Panc1 (cell line): Measurements from ENCODE around the gene EXOC6B. TPM values are rescaled to one million over a fixed set of nuclear protein-coding genes. Genes with fewer than 3 reads are reported as not detected.

Experiments
- ATAC-seq: fragments of 200-7000 bp; cut with Tn5 transposase; 2 replicates; pipeline ENCODE4 v1.9.1; 2020; ENCODE audit warnings: mild to moderate bottlenecking, moderate library complexity
- BruUV-seq: library from RNA; stranded (reverse); fragments of 400-500 nt; replicated peaks from 2 replicates; lab custom pipeline; 2021; lab: Mats Ljungman, UMichigan
- CTCF ChIA-PET: fragments of 300-600 bp; sonication (Branson Sonifier 250); formaldehyde crosslinking; loops from one replicate; lab custom pipeline; 2022; ENCODE audit warnings: antibody characterized with exemption; lab: Charles Lee
- POLR2A ChIA-PET: fragments of 300-600 bp; sonication (Branson Sonifier 250); formaldehyde crosslinking; loops from one replicate; lab custom pipeline; 2022; ENCODE audit warnings: antibody characterized with exemption; lab: Charles Lee
- DNase-seq: peaks from one replicate; pipeline ENCODE4 v3.0.0-alpha.2; 2010; ENCODE audit warnings: low read depth, low spot score
- H3K27ac ChIP-seq: 2 replicates; pipeline ENCODE4 v1.5.1; 2011; ENCODE audit warnings: mild to moderate bottlenecking, low read length, inconsistent platforms
- H3K27me3 ChIP-seq: fragments of 200-500 bp; sonication (Bioruptor generic); 2 replicates; pipeline ENCODE4 v1.6.0; 2014; ENCODE audit warnings: low read length, inconsistent platforms; ENCODE audit not compliant: control insufficient read depth, insufficient read depth
- H3K36me3 ChIP-seq: fragments of 200-500 bp; sonication (Bioruptor generic); 2 replicates; pipeline ENCODE4 v1.5.1; 2014; ENCODE audit warnings: inconsistent platforms, mild to moderate bottlenecking, low read length, moderate library complexity; ENCODE audit not compliant: control insufficient read depth, insufficient read depth
- H3K4me1 ChIP-seq: 2 replicates; pipeline ENCODE4 v1.5.1; 2011; ENCODE audit warnings: inconsistent platforms, mild to moderate bottlenecking, low read length, moderate library complexity; ENCODE audit not compliant: control insufficient read depth, insufficient read depth
- H3K4me3 ChIP-seq, 2 experiments: 2 replicates each; pipeline ENCODE4 v1.5.1; 2011 to 2012; ENCODE audit warnings: low read depth in 2 of 2, low read length in 2 of 2, mild to moderate bottlenecking in 2 of 2, inconsistent platforms in 1 of 2, moderate library complexity in 1 of 2
- H3K9me3 ChIP-seq: fragments of 200-500 bp; sonication (Bioruptor generic); 2 replicates; pipeline ENCODE4 v1.5.1; 2014; ENCODE audit warnings: low read depth, mild to moderate bottlenecking, inconsistent platforms, low read length, moderate library complexity; ENCODE audit not compliant: control insufficient read depth, insufficient read depth
- POLR2AphosphoS5 ChIP-seq: IDR thresholded peaks from 2 replicates; pipeline ENCODE4 v1.6.1; 2012; ENCODE audit warnings: mild to moderate bottlenecking, low read depth, low read length, moderate library complexity
- SIN3A ChIP-seq: IDR thresholded peaks from 2 replicates; pipeline ENCODE4 v1.6.1; 2012; ENCODE audit warnings: low read depth, mild to moderate bottlenecking, low read length, moderate library complexity, borderline replicate concordance; ENCODE audit not compliant: insufficient read depth
- TCF7L2 ChIP-seq: IDR thresholded peaks from 2 replicates; pipeline ENCODE4 v1.6.1; 2011; ENCODE audit warnings: mild to moderate bottlenecking, low read depth, low read length, inconsistent platforms
- in situ Hi-C: cut with HindIII; loops from 2 replicates; pipeline ENCODE4 v1.10.0; 2016; ENCODE audit warnings: low sequenced_read_pairs, low pct_unique_long_range_greater_than_20kb
- intact Hi-C: fragments of 100-400 bp; cut with micrococcal nuclease; formaldehyde crosslinking; loops from one replicate; pipeline ENCODE4 v1.10.0; 2022; ENCODE audit not compliant: unreplicated experiment
- total RNA-seq: library from RNA; stranded (reverse); gene quantifications from one replicate; pipeline ENCODE4 v1.2.1, GENCODE V29; 2021; ENCODE audit not compliant: unreplicated experiment
- TF ChIP-seq, protein P1 (sequence below), 2 experiments: IDR thresholded peaks; 2 replicates each; pipeline ENCODE4 v1.6.1; 2011 to 2012; ENCODE audit warnings: low read depth in 2 of 2, control low read depth in 1 of 2, low read length in 1 of 2, mild to moderate bottlenecking in 1 of 2, moderate library complexity in 1 of 2; ENCODE audit not compliant: insufficient read depth in 1 of 2
- TF ChIP-seq, protein P2 (sequence below): fragments of 450-650 bp; IDR thresholded peaks from 2 replicates; pipeline ENCODE4 v1.5.1; 2017; ENCODE audit warnings: mild to moderate bottlenecking

The EXOC6B gene
- total RNA-seq, 1 experiment from 2014 or later: 23.2 TPM

DNA sequence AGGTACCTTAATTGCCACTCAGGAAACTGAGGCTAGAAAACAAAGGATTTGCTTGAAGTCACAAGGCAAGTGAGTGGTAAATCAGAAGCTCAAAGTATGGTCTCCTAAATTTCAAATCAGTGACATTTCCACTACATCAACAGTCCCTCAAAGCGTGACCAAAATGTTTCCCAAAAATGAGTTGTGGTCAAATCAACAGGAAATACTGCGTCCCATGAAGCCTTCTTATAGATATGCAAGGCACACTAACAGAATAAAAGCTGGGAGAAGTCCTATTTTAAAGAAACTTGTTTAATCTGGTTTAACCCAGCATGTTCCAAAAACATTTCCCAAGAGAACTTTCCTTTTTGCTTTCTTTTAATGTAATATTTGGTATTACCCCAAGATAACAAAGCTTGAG lies 249.4 kb downstream of the EXOC6B start:
- in situ Hi-C loops (no loop called here), intact Hi-C loops (loop anchor here (5.0 to 10.0 kb wide), 3 partner anchors 424 to 1032 kb away; no protein-coding TSS in a partner anchor)
- Histone ChIP-seq H3K36me3 (no peaks in the 10 kb centered on the region), H3K9me3 (no peaks in the 10 kb centered on the region), H3K4me1 (no peaks in the 10 kb centered on the region), H3K27me3 (no peaks in the 10 kb centered on the region), H3K4me3 (no peak overlapping the region), H3K27ac (no peak overlapping the region)
- DNase-seq (no peak), ATAC-seq (no peak)
- POLR2A ChIA-PET: no interaction called here
- no peak for TF ChIP-seq POLR2AphosphoS5
- TF ChIP-seq TCF7L2: no peak
- TF ChIP-seq SIN3A: no peak
- TF ChIP-seq, protein P1, sequence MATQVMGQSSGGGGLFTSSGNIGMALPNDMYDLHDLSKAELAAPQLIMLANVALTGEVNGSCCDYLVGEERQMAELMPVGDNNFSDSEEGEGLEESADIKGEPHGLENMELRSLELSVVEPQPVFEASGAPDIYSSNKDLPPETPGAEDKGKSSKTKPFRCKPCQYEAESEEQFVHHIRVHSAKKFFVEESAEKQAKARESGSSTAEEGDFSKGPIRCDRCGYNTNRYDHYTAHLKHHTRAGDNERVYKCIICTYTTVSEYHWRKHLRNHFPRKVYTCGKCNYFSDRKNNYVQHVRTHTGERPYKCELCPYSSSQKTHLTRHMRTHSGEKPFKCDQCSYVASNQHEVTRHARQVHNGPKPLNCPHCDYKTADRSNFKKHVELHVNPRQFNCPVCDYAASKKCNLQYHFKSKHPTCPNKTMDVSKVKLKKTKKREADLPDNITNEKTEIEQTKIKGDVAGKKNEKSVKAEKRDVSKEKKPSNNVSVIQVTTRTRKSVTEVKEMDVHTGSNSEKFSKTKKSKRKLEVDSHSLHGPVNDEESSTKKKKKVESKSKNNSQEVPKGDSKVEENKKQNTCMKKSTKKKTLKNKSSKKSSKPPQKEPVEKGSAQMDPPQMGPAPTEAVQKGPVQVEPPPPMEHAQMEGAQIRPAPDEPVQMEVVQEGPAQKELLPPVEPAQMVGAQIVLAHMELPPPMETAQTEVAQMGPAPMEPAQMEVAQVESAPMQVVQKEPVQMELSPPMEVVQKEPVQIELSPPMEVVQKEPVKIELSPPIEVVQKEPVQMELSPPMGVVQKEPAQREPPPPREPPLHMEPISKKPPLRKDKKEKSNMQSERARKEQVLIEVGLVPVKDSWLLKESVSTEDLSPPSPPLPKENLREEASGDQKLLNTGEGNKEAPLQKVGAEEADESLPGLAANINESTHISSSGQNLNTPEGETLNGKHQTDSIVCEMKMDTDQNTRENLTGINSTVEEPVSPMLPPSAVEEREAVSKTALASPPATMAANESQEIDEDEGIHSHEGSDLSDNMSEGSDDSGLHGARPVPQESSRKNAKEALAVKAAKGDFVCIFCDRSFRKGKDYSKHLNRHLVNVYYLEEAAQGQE (IDR thresholded peaks at IDR 0.05; ENCODE audit: insufficient read depth in 1 of 2, low read depth in 2 of 2, low read length in 1 of 2): no peak
- TF ChIP-seq, protein P2, sequence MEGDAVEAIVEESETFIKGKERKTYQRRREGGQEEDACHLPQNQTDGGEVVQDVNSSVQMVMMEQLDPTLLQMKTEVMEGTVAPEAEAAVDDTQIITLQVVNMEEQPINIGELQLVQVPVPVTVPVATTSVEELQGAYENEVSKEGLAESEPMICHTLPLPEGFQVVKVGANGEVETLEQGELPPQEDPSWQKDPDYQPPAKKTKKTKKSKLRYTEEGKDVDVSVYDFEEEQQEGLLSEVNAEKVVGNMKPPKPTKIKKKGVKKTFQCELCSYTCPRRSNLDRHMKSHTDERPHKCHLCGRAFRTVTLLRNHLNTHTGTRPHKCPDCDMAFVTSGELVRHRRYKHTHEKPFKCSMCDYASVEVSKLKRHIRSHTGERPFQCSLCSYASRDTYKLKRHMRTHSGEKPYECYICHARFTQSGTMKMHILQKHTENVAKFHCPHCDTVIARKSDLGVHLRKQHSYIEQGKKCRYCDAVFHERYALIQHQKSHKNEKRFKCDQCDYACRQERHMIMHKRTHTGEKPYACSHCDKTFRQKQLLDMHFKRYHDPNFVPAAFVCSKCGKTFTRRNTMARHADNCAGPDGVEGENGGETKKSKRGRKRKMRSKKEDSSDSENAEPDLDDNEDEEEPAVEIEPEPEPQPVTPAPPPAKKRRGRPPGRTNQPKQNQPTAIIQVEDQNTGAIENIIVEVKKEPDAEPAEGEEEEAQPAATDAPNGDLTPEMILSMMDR: no peak
- CTCF ChIA-PET: no interaction called here
- BruUV-seq: no TSS peak

DNA sequence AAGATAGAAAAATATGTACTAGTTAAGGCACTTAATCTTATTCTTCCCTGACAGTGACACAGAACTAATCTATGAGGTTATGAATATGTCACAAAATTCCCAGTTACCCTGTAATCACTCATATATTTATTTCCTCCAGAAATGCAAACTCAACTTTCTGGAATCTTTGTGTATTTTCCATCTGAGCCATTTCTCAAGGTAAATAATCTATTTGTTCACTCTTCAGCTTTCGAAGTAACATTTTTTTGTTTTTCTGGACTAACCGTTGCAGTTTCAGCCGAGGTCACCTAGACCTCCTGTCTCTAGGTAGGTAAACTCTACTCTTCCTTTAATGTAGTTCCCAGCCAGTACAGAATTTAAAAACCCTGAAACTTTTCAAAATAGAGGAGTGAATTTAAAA lies 250.9 kb downstream of the EXOC6B start:
- Histone ChIP-seq H3K27me3 (no peaks in the 10 kb centered on the region), H3K4me3 (no peak overlapping the region), H3K9me3 (no peaks in the 10 kb centered on the region), H3K4me1 (no peaks in the 10 kb centered on the region), H3K27ac (no peak overlapping the region), H3K36me3 (no peaks in the 10 kb centered on the region)
- TF ChIP-seq, protein P1 (IDR thresholded peaks at IDR 0.05; ENCODE audit: insufficient read depth in 1 of 2, low read depth in 2 of 2, low read length in 1 of 2): no peak
- TF ChIP-seq TCF7L2 (no peak), SIN3A (no peak), POLR2AphosphoS5 (no peak)
- TF ChIP-seq, protein P2: no peak
- ATAC-seq (no peak), DNase-seq (no peak)
- BruUV-seq: no TSS peak
- intact Hi-C loops (loop anchor here (5.0 to 10.0 kb wide), 3 partner anchors 423 to 1030 kb away; no protein-coding TSS in a partner anchor), in situ Hi-C loops (no loop called here)
- ChIA-PET CTCF (no interaction called here), POLR2A (no interaction called here)
